Fibroblast of pulmonary artery (primary cell): ENCODE results near the gene HSF4.

Experiments
- DNase-seq: peaks from one replicate; pipeline ENCODE4 v3.0.0-alpha.2; 2010; ENCODE audit warnings: low read depth
- H3K4me3 ChIP-seq: replicated peaks from 2 replicates; pipeline ENCODE4 v1.5.1; 2011; ENCODE audit warnings: low read depth, mild to moderate bottlenecking, control low read depth, low read length, moderate library complexity
- TF ChIP-seq, protein P1 (sequence below): IDR thresholded peaks from 2 replicates; pipeline ENCODE4 v1.5.1; 2011; ENCODE audit warnings: mild to moderate bottlenecking, control low read depth, low read length, inconsistent platforms; ENCODE audit errors: missing control alignments

The HSF4 gene

DNA sequence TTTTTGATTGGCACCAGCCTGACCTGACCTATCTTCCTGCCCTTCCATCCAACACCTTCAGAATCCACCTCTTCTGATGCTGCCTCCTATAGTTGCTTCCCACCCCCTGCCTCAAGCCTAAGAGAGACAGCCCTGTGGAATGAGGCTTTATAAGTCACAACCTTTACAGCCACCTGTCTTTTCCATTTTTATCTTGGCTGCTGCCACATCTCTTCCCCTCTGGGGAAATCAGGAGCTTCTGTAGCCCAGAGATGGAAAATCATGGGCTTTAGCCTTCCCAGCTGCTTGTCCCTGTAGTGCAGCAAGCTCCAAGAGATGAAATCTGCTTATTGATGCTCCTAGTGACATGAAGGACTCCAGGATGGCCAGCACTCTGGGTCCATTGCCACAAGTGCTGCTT lies 36.1 kb upstream of the HSF4 start:
- H3K4me3 ChIP-seq, result no peak overlapping the region
- DNase-seq, result no peak
- TF ChIP-seq, protein P1, sequence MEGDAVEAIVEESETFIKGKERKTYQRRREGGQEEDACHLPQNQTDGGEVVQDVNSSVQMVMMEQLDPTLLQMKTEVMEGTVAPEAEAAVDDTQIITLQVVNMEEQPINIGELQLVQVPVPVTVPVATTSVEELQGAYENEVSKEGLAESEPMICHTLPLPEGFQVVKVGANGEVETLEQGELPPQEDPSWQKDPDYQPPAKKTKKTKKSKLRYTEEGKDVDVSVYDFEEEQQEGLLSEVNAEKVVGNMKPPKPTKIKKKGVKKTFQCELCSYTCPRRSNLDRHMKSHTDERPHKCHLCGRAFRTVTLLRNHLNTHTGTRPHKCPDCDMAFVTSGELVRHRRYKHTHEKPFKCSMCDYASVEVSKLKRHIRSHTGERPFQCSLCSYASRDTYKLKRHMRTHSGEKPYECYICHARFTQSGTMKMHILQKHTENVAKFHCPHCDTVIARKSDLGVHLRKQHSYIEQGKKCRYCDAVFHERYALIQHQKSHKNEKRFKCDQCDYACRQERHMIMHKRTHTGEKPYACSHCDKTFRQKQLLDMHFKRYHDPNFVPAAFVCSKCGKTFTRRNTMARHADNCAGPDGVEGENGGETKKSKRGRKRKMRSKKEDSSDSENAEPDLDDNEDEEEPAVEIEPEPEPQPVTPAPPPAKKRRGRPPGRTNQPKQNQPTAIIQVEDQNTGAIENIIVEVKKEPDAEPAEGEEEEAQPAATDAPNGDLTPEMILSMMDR, result no peak

GRCh38 chr16:67128887-67129286 lies 35.7 kb upstream of the HSF4 start:
- DNase-seq, result no peak
- TF ChIP-seq, protein P1, result no peak

GRCh38 chr16:67129422-67129821 lies 35.1 kb upstream of the HSF4 start:
- DNase-seq, result no peak
- TF ChIP-seq, protein P1, result no peak
- no peak overlapping the region for H3K4me3 ChIP-seq

More at GRCh38 chr16:67128887-67129286, 35.7 kb upstream of the HSF4 start:
- no peak overlapping the region for H3K4me3 ChIP-seq

DNA sequence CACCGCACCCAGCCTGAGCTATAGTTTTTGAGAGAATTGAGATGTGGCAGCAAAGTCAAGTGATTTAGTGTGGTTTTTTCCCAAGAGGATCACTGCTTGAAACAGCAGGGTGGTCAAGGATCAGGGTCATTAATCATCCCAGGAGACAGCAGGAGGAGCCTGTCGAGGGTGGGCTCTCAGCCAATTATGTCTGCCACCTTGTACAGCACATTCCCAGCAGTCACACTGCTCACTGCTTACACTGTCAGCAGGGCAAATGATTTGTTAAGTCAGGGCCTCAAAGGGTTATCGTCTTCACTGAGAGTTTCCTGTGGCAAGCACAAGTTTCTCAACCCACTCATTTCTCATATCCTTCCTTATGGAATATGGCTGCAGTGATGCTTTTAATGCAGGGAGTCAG lies 26.9 kb upstream of the HSF4 start:
- TF ChIP-seq, protein P1, result no peak
- H3K4me3 ChIP-seq, result no peak overlapping the region

DNA sequence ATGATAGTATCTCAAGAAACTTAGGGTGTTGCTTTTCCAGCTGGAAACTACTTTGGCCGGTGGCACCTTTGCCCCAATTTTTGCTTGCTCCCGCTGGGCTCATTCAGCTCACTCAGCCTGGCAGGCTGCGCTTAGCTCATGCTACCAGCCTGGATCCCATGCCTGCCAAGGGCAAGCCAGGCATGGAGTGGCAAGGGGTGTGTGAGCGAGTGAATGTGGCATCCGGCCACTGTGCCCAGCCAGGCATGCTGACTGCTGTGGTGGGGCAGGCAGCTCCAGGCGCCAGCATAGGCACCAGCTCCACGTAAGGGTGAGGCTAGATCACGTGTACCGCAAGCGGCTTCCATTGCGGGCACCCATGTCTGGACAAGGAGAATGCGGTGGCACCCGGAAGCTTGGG lies 23.2 kb upstream of the HSF4 start:
- DNase-seq, result no peak
- H3K4me3 ChIP-seq, result no peak overlapping the region
- TF ChIP-seq, protein P1, result no peak

More for the DNA sequence above, 26.9 kb upstream of the HSF4 start:
- peak; percentile 71 for DNase-seq

DNA sequence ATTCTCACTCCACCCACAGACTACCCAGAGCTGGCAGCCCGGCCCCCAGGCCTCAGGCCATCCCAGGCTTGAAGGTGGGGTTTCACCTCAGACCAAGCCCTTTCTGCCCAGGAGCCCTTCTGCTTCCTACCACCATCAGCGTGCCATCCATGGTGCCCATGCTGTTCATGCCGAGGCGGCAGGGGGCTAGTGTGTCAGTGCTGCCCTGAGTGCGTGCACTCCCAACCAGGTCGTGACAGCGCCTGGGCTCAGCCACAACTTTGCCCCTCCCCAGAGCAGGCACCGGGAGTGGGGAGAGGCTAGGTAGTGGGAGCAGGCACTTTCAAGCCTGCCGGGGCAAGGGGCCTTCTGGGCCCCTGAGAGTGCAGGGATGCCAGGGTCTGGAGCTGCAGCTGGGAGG lies 22.2 kb upstream of the HSF4 start:
- no peak for DNase-seq

GRCh38 chr16:67144943-67145342 lies 19.6 kb upstream of the HSF4 start:
- no peak overlapping the region for H3K4me3 ChIP-seq
- TF ChIP-seq, protein P1, result no peak
- DNase-seq, result no peak

More for the DNA sequence above, 22.2 kb upstream of the HSF4 start:
- H3K4me3 ChIP-seq, result no peak overlapping the region
- TF ChIP-seq, protein P1, result no peak
